ENCODE results near the gene SPTBN5.

DNA sequence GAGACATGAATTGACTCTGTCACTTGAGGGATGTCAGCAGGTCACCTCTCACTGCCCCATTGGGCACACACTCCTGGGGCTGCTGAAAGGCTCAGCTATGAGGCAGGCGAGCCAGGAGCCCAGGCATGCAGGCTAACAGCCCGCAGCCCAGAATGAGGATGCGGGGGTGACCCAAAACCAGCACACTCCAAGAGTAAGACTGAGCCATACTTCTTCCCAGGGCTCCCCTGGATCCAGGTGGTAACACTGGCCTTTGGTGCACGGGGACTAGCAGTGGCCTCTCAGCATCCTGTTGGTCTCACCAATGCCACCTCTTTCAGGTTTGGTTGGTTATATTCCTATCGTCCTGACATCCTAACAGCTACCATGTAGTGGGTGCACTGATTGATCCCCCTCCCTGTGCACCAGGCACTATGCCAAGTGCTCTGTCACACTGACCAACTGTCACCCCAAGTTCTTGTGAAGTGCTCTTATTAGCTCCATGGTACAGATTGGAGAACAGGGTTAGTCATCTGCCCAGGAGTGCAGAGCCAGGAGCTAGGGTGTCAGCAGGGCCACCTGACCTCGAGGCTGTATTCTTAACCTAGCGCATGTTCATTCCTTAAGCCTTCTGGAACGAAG, 24.8 kb upstream of the SPTBN5 start:
- TF ChIP-seq, protein P1, sequence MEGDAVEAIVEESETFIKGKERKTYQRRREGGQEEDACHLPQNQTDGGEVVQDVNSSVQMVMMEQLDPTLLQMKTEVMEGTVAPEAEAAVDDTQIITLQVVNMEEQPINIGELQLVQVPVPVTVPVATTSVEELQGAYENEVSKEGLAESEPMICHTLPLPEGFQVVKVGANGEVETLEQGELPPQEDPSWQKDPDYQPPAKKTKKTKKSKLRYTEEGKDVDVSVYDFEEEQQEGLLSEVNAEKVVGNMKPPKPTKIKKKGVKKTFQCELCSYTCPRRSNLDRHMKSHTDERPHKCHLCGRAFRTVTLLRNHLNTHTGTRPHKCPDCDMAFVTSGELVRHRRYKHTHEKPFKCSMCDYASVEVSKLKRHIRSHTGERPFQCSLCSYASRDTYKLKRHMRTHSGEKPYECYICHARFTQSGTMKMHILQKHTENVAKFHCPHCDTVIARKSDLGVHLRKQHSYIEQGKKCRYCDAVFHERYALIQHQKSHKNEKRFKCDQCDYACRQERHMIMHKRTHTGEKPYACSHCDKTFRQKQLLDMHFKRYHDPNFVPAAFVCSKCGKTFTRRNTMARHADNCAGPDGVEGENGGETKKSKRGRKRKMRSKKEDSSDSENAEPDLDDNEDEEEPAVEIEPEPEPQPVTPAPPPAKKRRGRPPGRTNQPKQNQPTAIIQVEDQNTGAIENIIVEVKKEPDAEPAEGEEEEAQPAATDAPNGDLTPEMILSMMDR (IDR thresholded peaks at IDR 0.05): no peak
- TF ChIP-seq POLR2A (IDR thresholded peaks at IDR 0.05): no peak

Measured in Peyer's patch (tissue), 4 donors.